HG03108 (cell line): ENCODE data around the gene OR10R2.
"Not testable (repeated sequence)": the region's sequence is repeated elsewhere in the genome, so short reads cannot be mapped to it uniquely, and the experiment has no call there.

ENCODE experiments used
- ATAC-seq: cut with Tn5 transposase; IDR thresholded peaks from one replicate; pipeline ENCODE4 v1.9.1; 2021; ENCODE audit warnings: moderate library complexity; ENCODE audit not compliant: unreplicated experiment

Gene OR10R2

GRCh38 chr1:158471920-158472319 is at the start of gene OR10R2:
Gene OR10R2 (plus strand): TSS chr1:158472220. CDS start chr1:158472326, 106 bp downstream.
- no peak for ATAC-seq

DNA sequence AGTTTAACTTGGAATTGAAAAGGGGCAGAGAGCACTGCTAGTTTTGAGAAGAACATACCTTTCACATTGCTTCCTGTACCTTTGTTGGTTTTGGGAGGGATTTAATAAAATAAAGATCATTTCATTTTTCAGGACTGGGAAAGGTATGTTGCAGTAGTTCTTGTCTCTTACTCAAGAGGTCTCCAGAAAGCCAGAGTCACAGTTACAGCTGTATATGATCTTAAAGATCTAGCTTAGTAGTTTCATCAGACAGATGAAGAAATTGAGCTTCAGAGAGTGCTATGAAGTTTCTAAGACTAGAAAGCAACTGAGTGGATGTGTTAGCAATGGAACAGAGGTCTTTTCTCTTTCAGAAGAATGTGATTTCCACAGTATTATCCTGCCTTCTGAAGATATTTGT is 47.0 kb upstream of the OR10R2 start:
- ATAC-seq: no peak

GRCh38 chr1:158426137-158426536 is 45.9 kb upstream of the OR10R2 start, which contains the start of gene OR10K2:
Gene OR10K2 (minus strand): TSS chr1:158426237. CDS start chr1:158420866, 5,371 bp downstream.
- no peak for ATAC-seq

DNA sequence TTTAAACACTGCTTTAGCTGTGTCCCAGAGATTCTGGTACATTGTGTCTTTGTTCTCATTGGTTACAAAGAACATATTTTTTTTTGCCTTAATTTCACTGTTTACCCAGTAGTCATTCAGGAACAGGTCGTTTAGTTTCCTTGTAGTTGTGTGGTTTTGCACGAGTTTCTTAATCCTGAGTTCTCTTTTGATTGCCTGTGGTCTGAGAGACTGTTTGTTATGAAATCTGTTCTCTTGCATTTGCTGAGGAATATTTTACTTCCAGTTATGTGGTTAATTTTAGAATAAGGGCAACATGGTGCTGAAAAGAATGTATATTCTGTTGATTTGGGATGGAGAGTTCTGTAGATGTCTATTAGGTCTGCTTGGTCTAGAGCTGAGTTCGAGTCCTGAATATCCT is 41.9 kb upstream of the OR10R2 start:
- ATAC-seq: not testable (repeated sequence)

- ATAC-seq: no peak
These were observed 37.3 kb upstream of the OR10R2 start for GRCh38 chr1:158434741-158435140.

DNA sequence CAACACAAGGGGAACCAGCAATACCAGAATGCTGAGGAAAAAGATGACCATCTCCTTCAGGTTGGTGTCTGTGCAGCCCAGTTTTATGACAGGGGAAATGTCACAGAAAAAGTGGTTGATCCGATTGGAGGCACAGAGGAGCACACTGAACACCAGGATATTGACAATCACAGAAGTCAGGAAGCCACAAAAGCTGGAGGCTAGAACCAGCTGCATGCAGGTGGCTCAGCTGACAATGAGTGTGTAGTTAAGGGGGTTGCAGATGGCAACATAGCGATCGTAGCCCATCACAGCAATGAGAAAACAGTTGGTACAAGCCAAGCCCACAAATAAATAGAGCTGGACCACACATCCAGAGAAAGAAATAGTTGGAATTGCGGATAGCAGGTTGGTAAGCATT is 26.6 kb upstream of the OR10R2 start:
- ATAC-seq: no peak

GRCh38 chr1:158454537-158454936 is 17.5 kb upstream of the OR10R2 start:
- no peak for ATAC-seq

DNA sequence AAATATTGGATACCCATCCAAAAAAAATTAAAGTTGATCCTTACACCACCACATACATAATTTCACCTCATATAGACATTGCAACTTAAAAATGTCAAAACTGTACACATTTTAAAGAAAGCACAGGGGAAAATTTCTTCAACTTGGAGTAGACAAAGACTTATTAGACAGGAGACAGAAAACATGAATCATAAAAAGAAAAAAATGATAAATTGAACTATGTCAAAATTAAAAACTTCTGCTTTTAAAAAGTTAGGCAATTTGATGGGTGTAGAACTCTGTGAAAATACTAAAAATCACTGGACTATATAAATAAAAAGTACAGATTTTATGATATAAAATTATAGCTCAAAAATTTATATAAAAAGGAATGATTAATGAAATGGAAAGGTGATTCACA is 14.8 kb upstream of the OR10R2 start:
- no peak for ATAC-seq

GRCh38 chr1:158458263-158458662 is 13.8 kb upstream of the OR10R2 start:
- no peak for ATAC-seq

DNA sequence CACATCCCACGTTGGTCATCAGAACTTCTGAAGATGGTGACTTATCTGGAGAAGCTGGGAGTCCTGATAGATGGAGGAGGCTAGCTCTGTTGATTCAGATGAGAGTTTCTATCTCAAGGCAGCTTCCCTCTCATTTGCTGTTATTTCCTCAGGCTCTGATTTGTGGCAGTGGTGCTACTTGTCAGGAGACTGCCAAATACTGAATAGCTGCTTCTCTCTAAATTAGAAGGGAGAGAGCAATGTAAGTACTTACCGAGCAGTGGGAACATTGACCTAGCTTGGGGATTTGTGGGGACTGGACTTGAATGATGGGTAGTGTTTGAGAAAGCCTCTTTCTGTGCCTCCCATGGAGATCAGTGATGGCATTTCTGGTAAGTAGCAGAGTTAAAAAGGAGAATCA is 10.5 kb upstream of the OR10R2 start, which contains the start of gene OR10K1:
Gene OR10K1, plus strand, starts transcription at position 301 of the 400 bp plus-strand sequence. CDS start 3,728 bp downstream, outside the sequence.
- ATAC-seq: no peak

DNA sequence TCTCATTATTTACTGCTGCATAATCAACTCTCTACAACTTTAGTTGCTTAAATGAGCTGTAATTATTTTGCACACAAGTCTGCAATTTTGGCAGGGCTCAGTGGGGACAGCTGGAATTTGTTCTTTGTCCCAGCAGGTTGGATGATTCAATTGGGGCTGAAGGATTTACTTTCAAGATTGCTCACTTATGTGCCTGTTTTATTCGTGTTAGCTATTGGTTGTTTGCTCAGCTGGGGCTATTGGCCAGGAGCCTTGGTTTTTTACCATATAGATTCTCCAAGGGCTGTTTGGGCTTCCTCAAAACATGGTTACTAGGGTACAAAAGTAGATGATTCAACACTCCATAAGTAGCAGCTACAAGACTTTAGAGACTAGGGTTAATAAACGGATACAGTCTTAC is 13.4 kb downstream of the OR10R2 start:
- no peak for ATAC-seq

DNA sequence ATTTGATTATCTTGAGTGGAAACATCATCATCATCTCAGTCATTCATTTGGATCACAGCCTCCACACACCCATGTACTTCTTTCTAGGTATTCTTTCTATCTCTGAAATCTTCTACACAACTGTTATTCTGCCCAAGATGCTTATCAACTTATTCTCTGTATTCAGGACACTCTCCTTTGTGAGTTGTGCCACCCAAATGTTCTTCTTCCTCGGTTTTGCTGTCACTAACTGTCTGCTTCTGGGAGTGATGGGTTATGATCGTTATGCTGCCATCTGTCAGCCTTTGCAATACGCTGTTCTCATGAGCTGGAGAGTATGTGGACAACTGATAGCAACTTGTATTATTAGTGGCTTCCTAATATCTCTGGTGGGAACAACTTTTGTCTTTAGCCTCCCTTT is 19.3 kb downstream of the OR10R2 start:
- ATAC-seq: no peak

DNA sequence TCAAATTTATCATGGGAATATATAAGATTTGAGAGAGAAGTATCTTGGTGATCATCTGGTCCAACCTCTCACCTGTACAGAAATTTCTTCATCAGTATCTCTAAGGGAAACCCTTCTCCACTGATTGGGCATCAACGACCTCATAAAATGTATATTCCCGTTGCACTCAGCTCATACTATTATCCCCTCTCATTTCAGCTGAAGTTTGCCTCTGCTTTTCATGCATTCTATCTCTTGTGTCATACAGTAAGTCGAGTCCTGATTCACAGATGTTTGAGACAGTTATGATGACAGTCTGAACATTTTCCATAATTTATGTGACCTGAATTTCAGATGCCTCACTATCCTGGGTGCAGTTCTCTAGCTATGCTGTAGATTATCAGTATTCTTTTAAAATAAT is 21.0 kb downstream of the OR10R2 start:
- ATAC-seq: no peak

- ATAC-seq: no peak
These were observed 22.8 kb downstream of the OR10R2 start for GRCh38 chr1:158494796-158495195.

DNA sequence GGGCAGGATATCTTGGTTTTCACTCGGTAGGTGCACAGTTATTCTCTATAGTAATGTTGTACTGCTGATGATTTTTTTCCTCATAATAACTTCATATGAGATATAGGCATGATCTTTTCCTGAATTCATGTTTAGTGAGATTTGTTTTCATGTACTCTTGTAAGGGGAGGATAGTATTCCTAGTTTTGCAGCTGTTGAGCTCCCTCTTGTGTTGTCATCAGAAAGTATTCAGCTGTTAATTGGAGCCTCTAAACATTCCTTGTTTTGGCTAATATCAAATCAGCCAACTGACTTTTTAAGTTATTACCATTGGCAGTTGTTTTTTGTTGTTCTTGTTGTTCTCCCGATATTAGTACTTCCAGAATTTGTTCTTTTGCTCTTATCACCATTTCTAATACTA is 24.4 kb downstream of the OR10R2 start:
- ATAC-seq: no peak

DNA sequence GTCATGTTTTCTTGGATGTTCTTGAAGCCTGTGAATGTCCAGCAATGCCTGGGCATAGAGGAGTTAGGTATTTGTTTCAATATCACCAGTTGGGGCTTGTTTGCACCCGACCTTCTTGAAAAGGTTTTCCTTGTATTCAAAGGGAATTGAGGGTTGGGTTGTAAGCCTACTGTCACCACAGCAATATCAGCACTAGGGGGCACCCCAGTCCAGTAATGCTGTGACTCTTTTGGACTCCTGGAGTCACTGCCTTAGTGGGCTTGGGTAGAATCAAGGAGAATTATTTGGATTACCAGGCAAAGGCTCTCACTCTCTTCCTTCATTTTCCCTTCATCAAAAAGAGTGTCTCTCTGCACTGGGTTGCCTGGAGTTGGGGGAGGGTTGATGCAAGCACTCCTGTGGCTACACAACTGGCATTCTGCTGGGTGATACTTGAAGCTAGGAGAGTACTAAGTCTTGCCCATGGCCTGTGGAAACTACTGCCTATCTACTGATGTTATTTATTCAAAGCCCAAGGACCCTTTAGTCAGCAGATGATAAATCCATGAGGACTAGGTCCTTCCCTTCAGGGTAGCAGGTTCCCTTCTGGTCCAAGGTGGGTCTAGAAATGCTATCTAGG is 34.5 kb downstream of the OR10R2 start:
- ATAC-seq: no peak

DNA sequence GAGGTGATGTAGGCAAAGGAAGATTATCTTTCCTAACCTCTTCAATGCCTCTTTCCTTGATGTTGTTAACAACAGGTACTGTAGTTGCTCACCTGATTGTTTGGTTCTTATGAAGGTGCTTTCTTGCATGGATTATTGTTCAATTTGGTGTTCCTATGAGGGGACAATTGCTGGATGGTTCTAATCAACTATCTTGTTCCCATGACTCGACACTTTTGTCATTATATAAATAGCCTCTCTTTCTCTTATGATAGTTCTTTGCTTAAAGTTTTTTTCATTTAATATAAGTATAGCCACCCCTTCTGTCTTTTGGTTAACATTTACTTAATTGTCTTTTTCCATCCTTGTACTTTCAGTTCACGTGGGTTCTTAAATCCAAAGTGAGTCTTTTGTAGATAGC is 35.5 kb downstream of the OR10R2 start:
- ATAC-seq: no peak

GRCh38 chr1:158509471-158510156 is 37.6 kb downstream of the OR10R2 start:
- ATAC-seq: no peak

DNA sequence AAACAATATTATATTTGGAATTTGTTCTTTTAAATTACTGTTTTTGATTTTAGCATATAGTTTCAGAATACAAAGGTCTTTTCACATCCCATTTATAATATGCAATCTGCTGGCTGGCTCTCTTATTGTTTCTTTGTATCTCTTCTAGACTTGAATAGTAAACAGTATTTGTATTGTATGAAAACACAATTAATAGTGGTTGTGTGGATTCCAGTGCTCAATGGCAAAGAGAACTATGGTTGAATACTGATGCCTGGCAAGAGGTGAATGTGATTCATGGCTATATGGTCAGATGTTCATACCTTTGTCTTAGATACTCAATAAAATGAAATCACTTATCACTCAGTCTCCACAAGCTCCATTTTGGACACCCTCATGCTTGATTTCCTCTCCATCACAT is 44.9 kb downstream of the OR10R2 start:
- ATAC-seq: no peak

DNA sequence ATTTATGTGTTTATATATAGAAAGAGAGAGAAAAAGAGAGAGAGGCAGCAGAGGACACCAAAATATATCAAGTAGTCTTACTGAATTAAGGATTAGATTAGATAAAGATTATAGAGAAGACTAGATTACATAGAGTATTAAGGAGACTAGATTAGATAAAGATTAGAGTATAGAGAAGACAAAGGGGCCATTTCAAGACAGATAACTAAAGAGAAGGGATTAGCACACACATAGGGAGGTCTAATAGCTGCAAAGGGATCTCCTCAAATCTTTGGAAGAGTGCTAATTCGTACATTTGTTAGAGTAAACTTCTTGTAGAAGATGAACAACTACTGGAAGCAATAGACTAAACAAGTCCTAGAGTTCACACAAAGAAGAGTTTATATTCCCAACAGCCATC is 48.0 kb downstream of the OR10R2 start:
- ATAC-seq: no peak

- ATAC-seq: no peak
These were observed 49.1 kb downstream of the OR10R2 start for GRCh38 chr1:158520955-158521665.

DNA sequence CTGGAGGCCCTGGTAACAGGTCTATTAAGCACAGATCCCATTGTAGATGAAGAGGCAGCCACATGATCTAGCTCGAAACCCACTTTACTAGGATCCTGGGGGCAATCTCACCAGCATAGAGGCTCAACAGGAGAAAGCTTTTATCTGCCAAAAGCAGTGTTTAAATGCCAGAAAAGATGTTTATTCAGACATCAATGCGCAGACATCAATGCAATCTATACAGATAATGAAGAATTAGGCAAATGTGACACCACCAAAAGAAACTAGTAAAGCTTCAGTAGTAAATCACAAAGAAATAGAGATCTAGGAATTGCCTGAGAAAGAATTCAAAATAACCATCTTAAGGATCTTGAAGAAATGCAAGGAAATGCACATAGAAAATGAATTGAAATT is 49.6 kb downstream of the OR10R2 start:
- ATAC-seq: no peak
